ENCODE data around the gene CHCHD6.

The CHCHD6 gene

GRCh38 chr3:126672741-126673140 lies 31.3 kb upstream of the CHCHD6 start:
- TF ChIP-seq CTCF (IDR thresholded peaks at IDR 0.05) (no peak), ZFX (IDR thresholded peaks at IDR 0.05; ENCODE audit: borderline replicate concordance) (no peak)

GRCh38 chr3:126676919-126677705 lies 26.9 kb upstream of the CHCHD6 start:
- TF ChIP-seq ZFX (IDR thresholded peaks at IDR 0.05; ENCODE audit: borderline replicate concordance) = no peak
- no peak for TF ChIP-seq CTCF (IDR thresholded peaks at IDR 0.05)
- H3K27ac ChIP-seq = no peak overlapping the region

More at GRCh38 chr3:126672741-126673140, 31.3 kb upstream of the CHCHD6 start:
- H3K27ac ChIP-seq = no peak overlapping the region

- TF ChIP-seq CTCF (IDR thresholded peaks at IDR 0.05) (no peak), ZFX (IDR thresholded peaks at IDR 0.05; ENCODE audit: borderline replicate concordance) (no peak)
- H3K27ac ChIP-seq = no peak overlapping the region
Observed at GRCh38 chr3:126677862-126678503, 26.1 kb upstream of the CHCHD6 start.

- H3K27ac ChIP-seq = no peak overlapping the region
- TF ChIP-seq ZFX (IDR thresholded peaks at IDR 0.05; ENCODE audit: borderline replicate concordance) (no peak), CTCF (IDR thresholded peaks at IDR 0.05) (no peak)
Observed at GRCh38 chr3:126678693-126679317, 25.2 kb upstream of the CHCHD6 start.

GRCh38 chr3:126679318-126679751 lies 24.7 kb upstream of the CHCHD6 start:
- TF ChIP-seq ZFX (IDR thresholded peaks at IDR 0.05; ENCODE audit: borderline replicate concordance) = no peak
- TF ChIP-seq CTCF (IDR thresholded peaks at IDR 0.05) = peak; percentile 94
- H3K27ac ChIP-seq = no peak overlapping the region

- no peak overlapping the region for H3K27ac ChIP-seq
- TF ChIP-seq ZFX (IDR thresholded peaks at IDR 0.05; ENCODE audit: borderline replicate concordance) (no peak), CTCF (IDR thresholded peaks at IDR 0.05) (no peak)
Observed at GRCh38 chr3:126679831-126680666, 24.0 kb upstream of the CHCHD6 start.
